DMS 273 (cell line): ENCODE data around the gene NEUROG2.
"Not testable (repeated sequence)": the region's sequence is repeated elsewhere in the genome, so short reads cannot be mapped to it uniquely, and the experiment has no call there.

Experiments
- DNase-seq: peaks from one replicate; lab custom pipeline; 2025; ENCODE audit not compliant: unreplicated experiment; lab: John Stamatoyannopoulos, UW

NEUROG2 gene

GRCh38 chr4:112492321-112492720 lies 23.7 kb downstream of the NEUROG2 start:
- no peak for DNase-seq

- not testable (repeated sequence) for DNase-seq
Measured at GRCh38 chr4:112490808-112491207, 25.2 kb downstream of the NEUROG2 start.

GRCh38 chr4:112485930-112486329 lies 30.1 kb downstream of the NEUROG2 start:
- DNase-seq: no peak

GRCh38 chr4:112473985-112474384 lies 42.0 kb downstream of the NEUROG2 start:
- DNase-seq: no peak

- no peak for DNase-seq
Measured at GRCh38 chr4:112472318-112472717, 43.7 kb downstream of the NEUROG2 start.
